Measurements from ENCODE around the gene CLOCK. TPM values are rescaled to one million over a fixed set of nuclear protein-coding genes. Genes with fewer than 3 reads are reported as not detected.
A peak's percentile ranks its signal among the peaks of the same experiment; 100 is the strongest.

The CLOCK gene
- total and polyA plus RNA-seq, 9 of the 15 experiments (the other 6 are each of a cell fraction or from before 2014, with no cell fraction given) = 3.7 to 14.4 (median 9.4) TPM

GRCh38 chr4:55398461-55398860, 148.2 kb downstream of the CLOCK start:
- Histone ChIP-seq H3K9ac (ENCODE audit: insufficient read depth in 1 of 2, low read depth in 2 of 2, low read length in 2 of 2) (peak overlapping the region in 1 of 2 experiments; percentile 92; a peak in 2 of 4 replicates), H3K36me3 (ENCODE audit: control insufficient read depth, insufficient read depth, low read length) (peaks cover 49% of the 10 kb centered on the region), H3K9me1 (ENCODE audit: control insufficient read depth, insufficient read depth, low read length) (peaks cover 3% of the 10 kb centered on the region), H3K4me3 (peak overlapping the region; percentile 97), H4K20me1 (replicated peaks; ENCODE audit: control insufficient read depth, insufficient read depth, low read length) (peaks cover 30% of the 10 kb centered on the region), H3K4me2 (ENCODE audit: insufficient read depth, low read length) (peak overlapping the region; percentile 93), H2AFZ (ENCODE audit: low read depth, low read length) (no peak overlapping the region), H3K9me3 (replicated peaks; ENCODE audit: control insufficient read depth, insufficient read depth, low read depth, low read length) (no peaks in the 10 kb centered on the region), H3K27me3 (ENCODE audit: control insufficient read depth in 2 of 2, insufficient read depth in 2 of 2, low read length in 2 of 2) (no peaks in the 10 kb centered on the region), H3K79me2 (ENCODE audit: control insufficient read depth, insufficient read depth, low read length) (peaks cover 79% of the 10 kb centered on the region), H3K27ac (ENCODE audit: extremely low read depth, low read depth, low read length) (peak overlapping the region; percentile 90), H3K4me1 (replicated peaks in 1 of 2; ENCODE audit: control insufficient read depth in 2 of 2, insufficient read depth in 2 of 2, low read length in 2 of 2) (peaks cover 9 to 14% of the 10 kb centered on the region in 2 experiments; a peak in 4 of 5 replicates)
- FAIRE-seq = peak; percentile 75
- POLR2A ChIA-PET = interaction anchor here (0.6 to 1.9 kb wide), 9 partner anchors 9 to 144 kb away, joined by 3 to 6 read pairs (median 4); partner anchors contain the start of gene SRD5A3
- BruUV-seq (replicated peaks) = no TSS peak
- intact Hi-C loops (cut with micrococcal nuclease) (loop anchor here (5.0 kb wide), 1 partner anchor 234 kb away; no protein-coding TSS in a partner anchor), in situ Hi-C loops (cut with MboI) (no loop called here)
- ATAC-seq = peak; percentile 16
- CTCF ChIA-PET (ENCODE audit: low intra/inter-chr PET ratio) = no interaction called here
- 6% methylated on average over 1 of the region's 1 CpG for WGBS (ENCODE audit: insufficient coverage, low coverage, missing lambda C conversion rate)
- peak in 1 of 4 experiments; percentile 60 for DNase-seq (ENCODE audit: extremely low read depth in 1 of 4, low spot score in 3 of 4)
- TF ChIP-seq GTF2A2 (tag; IDR thresholded peaks at IDR 0.05) (no peak), MAFF (IDR thresholded peaks at IDR 0.05; ENCODE audit: low read length) (no peak), FOXK2 (conservative IDR thresholded peaks at IDR 0.05 in 1 of 2, IDR thresholded peaks at IDR 0.05 in 1 of 2; ENCODE audit: low read depth in 2 of 2) (peak; percentile 37 to 83; a peak in 3 of 4 replicates), CREM (IDR thresholded peaks at IDR 0.05; ENCODE audit: low read depth) (no peak), ZNF639 (CRISPR knock-in tag; conservative IDR thresholded peaks at IDR 0.05 in 1 of 2, IDR thresholded peaks at IDR 0.05 in 1 of 2) (no peak), CREB3 (tag; conservative IDR thresholded peaks at IDR 0.05; ENCODE audit: low read depth) (no peak), ZNF146 (CRISPR knock-in tag; IDR thresholded peaks at IDR 0.05; ENCODE audit: unreplicated experiment) (no peak), HDAC1 (IDR thresholded peaks at IDR 0.05) (no peak), ATF3 (IDR thresholded peaks at IDR 0.05) (no peak), ATF3 (CRISPR knock-in tag; conservative IDR thresholded peaks at IDR 0.05) (no peak), CREBBP (IDR thresholded peaks at IDR 0.05; ENCODE audit: low read depth, low read length) (no peak), HNRNPUL1 (IDR thresholded peaks at IDR 0.05; ENCODE audit: low read length) (no peak), ZNF518B (CRISPR knock-in tag; IDR thresholded peaks at IDR 0.05) (no peak), ZNF24 (IDR thresholded peaks at IDR 0.05) (no peak), COPS2 (conservative IDR thresholded peaks at IDR 0.05) (no peak), RBM14 (IDR thresholded peaks at IDR 0.05; ENCODE audit: borderline replicate concordance, insufficient read depth, low read depth, low read length) (no peak), TRIM28 (IDR thresholded peaks at IDR 0.05) (no peak)

All from K562 (cell line).